ENCODE results near the gene LPIN2. TPM values are rescaled to one million over a fixed set of nuclear protein-coding genes. Genes with fewer than 3 reads are reported as not detected.

Gene LPIN2, protein sequence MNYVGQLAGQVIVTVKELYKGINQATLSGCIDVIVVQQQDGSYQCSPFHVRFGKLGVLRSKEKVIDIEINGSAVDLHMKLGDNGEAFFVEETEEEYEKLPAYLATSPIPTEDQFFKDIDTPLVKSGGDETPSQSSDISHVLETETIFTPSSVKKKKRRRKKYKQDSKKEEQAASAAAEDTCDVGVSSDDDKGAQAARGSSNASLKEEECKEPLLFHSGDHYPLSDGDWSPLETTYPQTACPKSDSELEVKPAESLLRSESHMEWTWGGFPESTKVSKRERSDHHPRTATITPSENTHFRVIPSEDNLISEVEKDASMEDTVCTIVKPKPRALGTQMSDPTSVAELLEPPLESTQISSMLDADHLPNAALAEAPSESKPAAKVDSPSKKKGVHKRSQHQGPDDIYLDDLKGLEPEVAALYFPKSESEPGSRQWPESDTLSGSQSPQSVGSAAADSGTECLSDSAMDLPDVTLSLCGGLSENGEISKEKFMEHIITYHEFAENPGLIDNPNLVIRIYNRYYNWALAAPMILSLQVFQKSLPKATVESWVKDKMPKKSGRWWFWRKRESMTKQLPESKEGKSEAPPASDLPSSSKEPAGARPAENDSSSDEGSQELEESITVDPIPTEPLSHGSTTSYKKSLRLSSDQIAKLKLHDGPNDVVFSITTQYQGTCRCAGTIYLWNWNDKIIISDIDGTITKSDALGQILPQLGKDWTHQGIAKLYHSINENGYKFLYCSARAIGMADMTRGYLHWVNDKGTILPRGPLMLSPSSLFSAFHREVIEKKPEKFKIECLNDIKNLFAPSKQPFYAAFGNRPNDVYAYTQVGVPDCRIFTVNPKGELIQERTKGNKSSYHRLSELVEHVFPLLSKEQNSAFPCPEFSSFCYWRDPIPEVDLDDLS
- 10 to 100 TPM; 62.4 to 65.7 TPM for total RNA-seq

DNA sequence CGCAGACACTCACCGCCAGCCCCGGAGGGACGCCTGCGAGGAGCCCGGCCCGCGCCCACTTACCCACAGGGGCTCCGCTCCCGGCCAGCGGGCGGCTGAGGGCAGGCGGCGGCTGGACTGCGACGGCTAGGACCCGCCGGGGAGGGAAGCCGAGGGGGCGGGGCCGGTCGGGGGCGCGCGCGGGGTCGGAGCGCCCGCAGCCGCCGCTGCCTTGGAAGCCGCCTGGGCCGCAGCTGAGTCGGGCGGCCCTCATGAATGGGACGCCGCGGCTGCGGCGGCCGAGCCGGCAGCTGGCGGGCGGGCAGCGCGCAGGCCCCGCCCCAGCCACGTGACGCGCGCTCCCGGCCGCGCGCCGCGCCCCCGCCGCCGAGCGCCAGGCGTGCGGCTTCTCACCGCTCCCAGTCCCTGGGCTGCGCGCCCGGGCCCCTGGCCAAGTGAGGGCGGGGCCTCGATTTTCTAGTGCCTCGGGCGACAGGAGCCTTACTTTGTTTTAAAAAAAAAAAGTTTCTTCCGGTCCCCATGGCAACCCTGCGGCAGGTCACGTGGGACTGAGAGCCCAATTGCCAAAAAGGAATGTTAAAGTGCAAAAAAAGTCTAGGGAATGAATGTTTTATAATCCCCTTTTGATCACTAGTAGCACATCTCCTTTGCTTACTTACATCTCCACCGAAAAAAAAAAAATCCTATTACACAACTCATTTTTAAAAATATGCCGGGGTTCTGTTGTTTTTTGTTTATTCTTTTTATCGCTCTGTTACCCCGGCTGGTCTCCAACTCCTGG is at the start of gene LPIN2:
Gene LPIN2 (minus strand): TSS at position 121 of the 781 bp plus-strand sequence. CDS start 52,304 bp downstream, outside the sequence.
- peaks cover 68% of the 10 kb centered on the region for H3K4me1 Mint-ChIP-seq (ENCODE audit: low read depth)
- peak within 1 kb of the TSS; percentile 84 for H3K4me3 Mint-ChIP-seq
- peak; percentile 97 for DNase-seq
- peak within 1 kb of the TSS; percentile 92 for H3K27ac Mint-ChIP-seq
- CTCF ChIA-PET: interaction anchor here (0.9 kb wide), 1 partner anchor 14 kb away, joined by 3 read pairs; no protein-coding TSS in a partner anchor
- no peaks in the 10 kb centered on the region for H3K9me3 Mint-ChIP-seq
- intact Hi-C loops (cut with micrococcal nuclease): loop anchor here (1.0 to 2.0 kb wide), 9 partner anchors 15 to 440 kb away; partner anchors contain the start of gene SMCHD1
- peaks cover 27% of the 10 kb centered on the region for H3K36me3 Mint-ChIP-seq (ENCODE audit: low read depth)
- no peaks in the 10 kb centered on the region for H3K27me3 Mint-ChIP-seq (ENCODE audit: low read depth)

DNA sequence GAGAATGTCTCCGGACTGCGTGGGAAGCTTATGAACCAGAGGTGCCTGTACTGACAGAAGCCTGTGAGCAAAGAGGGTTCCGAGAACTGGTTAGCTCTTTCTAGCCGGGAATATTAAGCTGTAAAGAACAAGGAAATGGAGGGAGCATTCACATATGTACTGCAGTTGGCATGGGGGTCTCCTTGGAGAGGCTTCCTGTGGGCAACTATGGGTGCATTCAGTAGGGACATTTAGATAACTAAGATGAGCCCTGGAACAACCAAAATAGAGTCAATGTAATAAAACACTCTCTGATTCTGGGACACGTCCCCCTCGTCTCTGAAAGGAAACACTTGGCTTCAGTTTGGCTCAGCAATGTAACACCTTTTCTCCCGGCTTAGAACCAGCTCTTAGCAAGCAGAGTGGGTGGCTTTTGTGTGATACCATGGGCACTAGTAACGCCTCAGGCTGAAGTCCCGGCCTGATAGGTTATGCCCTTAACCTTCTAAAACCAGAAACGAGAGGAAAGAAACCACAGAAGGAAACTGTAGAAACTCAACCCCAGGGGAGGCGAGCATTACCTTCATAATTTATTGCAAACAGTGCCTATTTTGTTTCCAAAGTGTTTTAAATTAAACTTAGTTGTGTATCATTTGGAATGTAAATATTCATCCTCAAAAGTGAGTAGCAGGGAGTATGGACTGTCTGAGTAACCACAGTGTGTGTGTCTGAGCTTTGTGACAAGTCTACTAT is 48.8 kb upstream of the LPIN2 start:
- Mint-ChIP-seq H3K4me1 (ENCODE audit: low read depth) (peaks cover 60% of the 10 kb centered on the region), H3K27me3 (ENCODE audit: low read depth) (no peaks in the 10 kb centered on the region), H3K4me3 (peak overlapping the region; percentile 77), H3K36me3 (ENCODE audit: low read depth) (no peaks in the 10 kb centered on the region), H3K9me3 (no peaks in the 10 kb centered on the region), H3K27ac (peak overlapping the region; percentile 99)
- DNase-seq: peak; percentile 79
- intact Hi-C loops (cut with micrococcal nuclease): loop anchor here (1.0 to 5.0 kb wide), 14 partner anchors 15 to 543 kb away; partner anchors contain the start of genes EMILIN2, LPIN2, METTL4 and MYL12A
- CTCF ChIA-PET: interaction anchor here (0.6 to 7.7 kb wide), 47 partner anchors 10 to 604 kb away, joined by 3 to 133 read pairs (median 5); no protein-coding TSS in a partner anchor

DNA sequence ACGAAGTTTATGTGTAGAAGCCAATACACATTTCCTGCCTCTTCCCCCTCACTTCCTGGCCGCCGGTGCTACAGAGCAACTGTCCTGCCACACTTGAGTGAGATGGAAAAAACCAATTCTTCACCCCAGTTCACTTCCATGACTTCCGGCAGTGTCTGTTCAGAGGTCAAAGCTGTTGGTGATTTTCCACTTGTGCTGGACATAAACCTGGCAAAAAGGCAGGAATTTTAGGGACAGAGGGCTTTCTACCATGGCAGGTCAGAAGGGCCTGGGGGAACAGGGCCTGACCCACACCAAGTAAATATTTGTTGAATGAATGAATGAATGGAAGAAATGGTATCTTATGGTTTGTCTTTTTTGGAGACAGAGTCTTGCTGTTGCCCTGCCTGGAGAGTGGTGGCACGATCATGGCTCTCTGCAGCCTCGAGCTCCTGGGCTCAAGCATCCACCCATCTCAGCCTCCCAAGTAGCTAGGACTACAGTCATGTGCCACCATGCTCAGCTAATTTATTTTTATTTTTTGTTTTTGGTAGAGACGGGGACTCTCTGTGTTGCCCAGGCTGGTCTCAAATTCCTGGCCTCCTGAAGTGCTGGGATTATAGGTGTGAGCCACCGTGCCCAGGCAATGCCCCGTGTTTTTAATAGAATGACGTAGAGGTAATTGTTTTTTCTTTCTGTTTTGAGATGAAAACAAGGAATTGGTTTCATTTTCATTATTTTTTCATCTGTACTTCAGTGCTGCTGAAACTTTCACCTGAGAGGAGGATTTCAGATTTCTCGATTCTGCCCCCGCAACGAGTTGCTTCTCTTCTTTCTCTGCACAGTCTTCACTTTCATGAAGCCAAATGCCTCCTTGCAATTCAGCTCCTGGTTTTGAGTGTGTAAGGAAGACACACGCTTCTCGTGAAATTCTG is 48.0 kb upstream of the LPIN2 start:
- intact Hi-C loops (cut with micrococcal nuclease): loop anchor here (1.0 to 5.0 kb wide), 13 partner anchors 15 to 544 kb away; partner anchors contain the start of genes EMILIN2, LPIN2, METTL4 and MYL12A
- no peaks in the 10 kb centered on the region for H3K27me3 Mint-ChIP-seq (ENCODE audit: low read depth)
- H3K27ac Mint-ChIP-seq: peak overlapping the region; percentile 99
- H3K36me3 Mint-ChIP-seq (ENCODE audit: low read depth): no peaks in the 10 kb centered on the region
- CTCF ChIA-PET: interaction anchor here (0.6 to 7.7 kb wide), 20 partner anchors 8 to 349 kb away, joined by 3 to 133 read pairs (median 12); no protein-coding TSS in a partner anchor
- DNase-seq: peak; percentile 81
- peaks cover 60% of the 10 kb centered on the region for H3K4me1 Mint-ChIP-seq (ENCODE audit: low read depth)
- H3K4me3 Mint-ChIP-seq: peak overlapping the region; percentile 77
- no peaks in the 10 kb centered on the region for H3K9me3 Mint-ChIP-seq

- Mint-ChIP-seq H3K4me3 (no peak overlapping the region), H3K27me3 (ENCODE audit: low read depth) (no peaks in the 10 kb centered on the region), H3K9me3 (no peaks in the 10 kb centered on the region), H3K27ac (no peak overlapping the region), H3K36me3 (ENCODE audit: low read depth) (no peaks in the 10 kb centered on the region), H3K4me1 (ENCODE audit: low read depth) (peaks cover 61% of the 10 kb centered on the region)
- intact Hi-C loops (cut with micrococcal nuclease): no loop called here
- peak; percentile 27 for DNase-seq
- CTCF ChIA-PET: interaction anchor here (0.7 to 7.7 kb wide), 5 partner anchors 10 to 325 kb away, joined by 3 to 133 read pairs (median 6); no protein-coding TSS in a partner anchor
These were observed 46.3 kb upstream of the LPIN2 start for GRCh38 chr18:3059272-3059671.

DNA sequence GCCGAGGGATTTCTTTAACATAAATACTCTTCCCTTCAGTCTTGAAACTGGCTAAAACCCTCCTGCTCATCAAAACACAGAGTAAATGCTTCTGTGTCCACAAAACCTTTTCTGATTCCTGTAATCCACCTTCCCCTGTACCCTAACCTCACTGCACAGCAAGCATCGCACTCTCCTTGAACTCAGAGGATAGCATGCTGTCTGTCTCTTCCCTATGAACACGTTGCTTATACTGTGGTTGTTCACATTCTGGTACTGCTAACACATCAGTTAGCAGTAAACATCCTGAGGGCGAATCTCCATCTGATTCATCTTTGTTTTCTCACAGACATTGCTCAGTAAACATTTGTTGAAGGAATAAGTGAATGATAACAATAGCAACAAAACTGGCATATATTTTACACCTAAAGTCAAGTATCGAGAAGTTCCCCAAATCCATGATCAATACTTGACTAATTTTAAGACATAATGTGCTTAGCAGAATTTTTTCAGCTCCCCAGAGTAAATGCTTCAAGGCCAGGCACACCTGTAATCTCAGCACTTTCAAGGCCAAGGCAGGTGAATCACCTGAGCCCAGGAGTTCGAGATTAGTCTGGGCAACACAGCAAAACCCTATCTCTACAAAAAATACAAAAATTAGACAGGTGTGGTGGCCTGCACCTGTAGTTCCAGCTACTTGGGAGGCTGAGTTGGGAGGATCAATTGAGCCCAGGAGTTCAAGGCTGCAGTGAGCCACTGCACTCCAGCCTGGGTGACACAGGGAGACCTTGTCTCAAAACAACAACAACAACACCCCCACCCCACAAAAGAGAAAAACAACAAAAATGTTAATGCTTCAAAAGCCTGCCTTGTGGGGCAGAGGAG is 45.6 kb upstream of the LPIN2 start:
- Mint-ChIP-seq H3K36me3 (ENCODE audit: low read depth) (peaks cover 1% of the 10 kb centered on the region), H3K4me3 (no peak overlapping the region), H3K9me3 (peaks cover 2% of the 10 kb centered on the region), H3K27me3 (ENCODE audit: low read depth) (no peaks in the 10 kb centered on the region), H3K4me1 (ENCODE audit: low read depth) (peaks cover 64% of the 10 kb centered on the region), H3K27ac (peak overlapping the region; percentile 14)
- CTCF ChIA-PET: interaction anchor here (1.1 to 7.7 kb wide), 2 partner anchors 63 to 64 kb away, joined by 3 to 133 read pairs; no protein-coding TSS in a partner anchor
- intact Hi-C loops (cut with micrococcal nuclease): no loop called here
- DNase-seq: no peak

DNA sequence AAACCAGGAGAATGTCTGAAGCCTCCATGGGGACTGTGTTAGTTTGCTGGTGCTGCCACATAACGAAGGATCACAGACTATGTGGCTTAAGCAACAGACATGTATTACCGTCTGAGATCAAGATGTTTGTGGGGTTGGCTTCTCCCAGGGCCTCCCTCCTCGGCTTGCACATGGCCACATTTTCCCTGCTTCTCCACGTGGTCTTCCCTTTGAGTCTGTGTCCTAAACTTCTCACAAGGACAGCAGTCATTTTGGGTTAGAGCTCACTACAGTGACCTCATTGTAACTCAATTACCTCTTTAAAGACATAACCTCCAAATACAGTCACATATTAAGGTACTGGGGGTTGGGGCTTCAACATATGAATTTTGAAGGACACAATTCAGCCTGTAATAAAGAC is 44.6 kb upstream of the LPIN2 start:
- DNase-seq: no peak
- Mint-ChIP-seq H3K4me3 (no peak overlapping the region), H3K4me1 (ENCODE audit: low read depth) (peaks cover 61% of the 10 kb centered on the region), H3K36me3 (ENCODE audit: low read depth) (peaks cover 3% of the 10 kb centered on the region), H3K27me3 (ENCODE audit: low read depth) (no peaks in the 10 kb centered on the region), H3K27ac (no peak overlapping the region), H3K9me3 (peaks cover 8% of the 10 kb centered on the region)
- CTCF ChIA-PET: interaction anchor here (1.1 kb wide), 2 partner anchors 63 to 124 kb away, joined by 3 read pairs; no protein-coding TSS in a partner anchor
- intact Hi-C loops (cut with micrococcal nuclease): loop anchor here (1.0 kb wide), 1 partner anchor 8 kb away; no protein-coding TSS in a partner anchor

DNA sequence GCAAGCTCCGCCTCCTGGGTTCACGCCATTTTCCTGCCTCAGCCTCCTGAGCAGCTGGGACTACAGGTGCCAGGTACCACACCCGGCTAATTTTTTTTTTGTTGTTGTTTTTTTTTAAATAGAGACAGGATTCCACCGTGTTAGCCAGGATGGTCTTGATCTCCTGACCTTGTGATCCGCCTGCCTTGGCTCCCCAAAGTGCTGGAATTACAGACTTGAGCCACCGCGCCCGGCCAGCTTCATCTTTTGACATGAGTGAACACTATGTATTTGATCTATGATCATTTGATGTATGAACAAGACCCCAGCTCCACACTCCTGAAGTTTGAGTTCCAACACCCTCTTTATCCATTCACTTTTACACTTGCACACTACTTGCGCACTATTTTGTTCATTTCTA is 43.4 kb upstream of the LPIN2 start:
- no peak overlapping the region for H3K27ac Mint-ChIP-seq
- CTCF ChIA-PET: interaction anchor here (0.6 to 1.4 kb wide), 3 partner anchors 9 to 123 kb away, joined by 3 to 4 read pairs (median 3); no protein-coding TSS in a partner anchor

GRCh38 chr18:3055816-3056215 is 42.9 kb upstream of the LPIN2 start:
- CTCF ChIA-PET: interaction anchor here (0.6 to 1.4 kb wide), 3 partner anchors 8 to 11 kb away, joined by 3 to 4 read pairs (median 3); no protein-coding TSS in a partner anchor
- no peak for DNase-seq
- H3K4me1 Mint-ChIP-seq (ENCODE audit: low read depth): peaks cover 53% of the 10 kb centered on the region
- intact Hi-C loops (cut with micrococcal nuclease): no loop called here
- no peaks in the 10 kb centered on the region for H3K27me3 Mint-ChIP-seq (ENCODE audit: low read depth)
- H3K27ac Mint-ChIP-seq: no peak overlapping the region
- H3K9me3 Mint-ChIP-seq: peaks cover 8% of the 10 kb centered on the region
- H3K36me3 Mint-ChIP-seq (ENCODE audit: low read depth): peaks cover 3% of the 10 kb centered on the region
- H3K4me3 Mint-ChIP-seq: no peak overlapping the region

More for the DNA sequence above, 43.4 kb upstream of the LPIN2 start:
- peaks cover 3% of the 10 kb centered on the region for H3K36me3 Mint-ChIP-seq (ENCODE audit: low read depth)
- DNase-seq: no peak
- no peaks in the 10 kb centered on the region for H3K27me3 Mint-ChIP-seq (ENCODE audit: low read depth)
- H3K9me3 Mint-ChIP-seq: peaks cover 8% of the 10 kb centered on the region
- intact Hi-C loops (cut with micrococcal nuclease): no loop called here
- peaks cover 58% of the 10 kb centered on the region for H3K4me1 Mint-ChIP-seq (ENCODE audit: low read depth)
- no peak overlapping the region for H3K4me3 Mint-ChIP-seq

DNA sequence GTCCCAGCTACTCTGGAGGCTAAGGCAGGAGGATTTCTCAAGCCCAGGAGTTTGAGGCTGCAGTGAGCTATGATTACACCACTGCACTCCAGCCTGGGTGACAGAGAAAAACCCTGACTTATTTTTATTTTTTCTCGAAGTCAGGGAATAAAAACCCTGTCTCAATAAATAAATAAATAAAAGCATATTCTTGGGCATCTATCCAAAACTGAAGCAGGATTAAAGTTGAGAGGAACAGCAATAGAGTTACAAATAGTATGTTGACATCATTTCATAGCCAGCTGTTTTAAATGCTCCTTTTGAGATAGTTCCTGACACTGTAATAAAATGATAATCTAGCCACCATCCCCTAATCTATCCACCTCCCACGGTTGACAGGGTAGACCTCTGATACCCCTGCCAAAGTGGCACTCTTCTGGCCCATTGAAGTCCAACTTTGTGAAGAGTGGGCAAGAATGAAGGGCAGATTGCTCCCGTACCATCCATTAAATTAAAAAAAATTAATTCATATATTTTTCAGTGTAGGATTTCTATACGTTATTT is 42.3 kb upstream of the LPIN2 start:
- Mint-ChIP-seq H3K9me3 (peaks cover 8% of the 10 kb centered on the region), H3K27ac (no peak overlapping the region), H3K27me3 (ENCODE audit: low read depth) (no peaks in the 10 kb centered on the region), H3K4me3 (no peak overlapping the region), H3K36me3 (ENCODE audit: low read depth) (peaks cover 3% of the 10 kb centered on the region), H3K4me1 (ENCODE audit: low read depth) (peaks cover 48% of the 10 kb centered on the region)
- intact Hi-C loops (cut with micrococcal nuclease): no loop called here
- DNase-seq: no peak
- CTCF ChIA-PET: interaction anchor here (1.1 kb wide), 1 partner anchor 8 kb away, joined by 3 read pairs; no protein-coding TSS in a partner anchor
